HG03442 (cell line): ENCODE measurements around the gene CDR2.
"Not testable (repeated sequence)": the region's sequence is repeated elsewhere in the genome, so short reads cannot be mapped to it uniquely, and the experiment has no call there.

Source experiments
- ATAC-seq: cut with Tn5 transposase; IDR thresholded peaks from one replicate; pipeline ENCODE4 v1.9.1; 2021; ENCODE audit warnings: mild to moderate bottlenecking, moderate library complexity; ENCODE audit not compliant: unreplicated experiment

CDR2 gene

DNA sequence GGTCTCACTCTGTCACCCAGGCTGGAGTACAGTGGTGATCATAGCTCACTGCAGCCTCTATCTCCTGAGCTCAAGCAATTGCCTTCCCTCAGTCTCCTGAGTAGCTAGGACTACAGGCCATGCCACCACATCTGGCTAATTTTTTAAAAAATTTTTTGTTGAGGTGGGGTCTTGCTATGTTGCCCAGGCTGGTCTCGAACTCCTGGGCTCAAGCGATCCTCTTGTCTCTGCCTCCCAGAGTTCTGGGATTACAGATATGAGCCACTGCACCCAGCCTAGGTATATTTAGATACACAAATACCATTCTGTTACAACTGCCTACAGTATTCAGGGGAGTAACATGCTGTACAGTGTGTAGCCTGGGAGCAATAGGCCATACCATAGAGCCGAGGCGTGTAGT is 62.9 kb downstream of the CDR2 start:
- no peak for ATAC-seq

- ATAC-seq, result no peak
Observed at GRCh38 chr16:22308824-22309520, 65.4 kb downstream of the CDR2 start.

GRCh38 chr16:22307838-22308237 is 66.6 kb downstream of the CDR2 start:
- no peak for ATAC-seq

GRCh38 chr16:22306788-22307187 is 67.6 kb downstream of the CDR2 start:
- ATAC-seq, result no peak

DNA sequence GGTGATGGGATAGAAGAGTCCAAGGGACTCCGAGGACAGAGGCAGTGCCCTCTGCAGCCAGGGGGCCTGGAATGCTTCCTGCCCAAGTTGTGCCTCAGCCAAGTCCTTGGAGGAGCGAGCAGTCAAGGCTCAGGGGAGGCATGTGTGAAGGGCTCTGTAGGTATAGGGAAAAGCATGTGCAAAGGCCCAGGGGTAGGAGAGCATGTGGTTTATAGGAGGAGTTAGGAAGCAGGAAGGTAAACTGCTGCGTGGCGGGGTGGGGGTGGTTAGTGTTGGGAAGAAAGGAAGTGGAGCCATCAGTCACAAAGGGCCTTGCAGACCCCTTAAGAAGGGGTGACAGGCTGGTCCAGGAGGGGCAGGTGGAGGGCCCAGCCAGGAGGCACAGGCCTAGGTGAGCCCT is 70.0 kb downstream of the CDR2 start:
- ATAC-seq, result no peak

GRCh38 chr16:22302776-22303363 is 71.5 kb downstream of the CDR2 start:
- ATAC-seq, result no peak

DNA sequence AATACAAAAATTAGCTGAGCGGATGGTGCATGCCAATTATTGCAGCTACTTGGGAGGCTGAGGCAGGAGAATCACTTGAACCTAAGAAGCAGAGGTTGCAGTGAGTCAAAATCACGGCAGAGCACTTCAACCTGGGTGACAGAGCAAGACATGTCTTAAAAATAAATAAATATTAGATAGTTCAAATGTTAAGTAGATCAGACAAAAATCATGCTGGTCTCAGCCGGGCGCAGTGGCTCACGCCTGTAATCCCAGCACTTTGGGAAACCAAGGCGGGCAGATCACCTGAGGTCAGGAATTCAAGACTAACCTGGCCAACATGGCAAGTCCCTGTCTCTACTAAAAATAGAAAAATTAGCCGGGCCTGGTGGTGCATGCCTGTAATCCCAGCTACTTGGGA is 73.0 kb downstream of the CDR2 start:
- ATAC-seq, result not testable (repeated sequence)

GRCh38 chr16:22300427-22301071 is 73.9 kb downstream of the CDR2 start:
- no peak for ATAC-seq

DNA sequence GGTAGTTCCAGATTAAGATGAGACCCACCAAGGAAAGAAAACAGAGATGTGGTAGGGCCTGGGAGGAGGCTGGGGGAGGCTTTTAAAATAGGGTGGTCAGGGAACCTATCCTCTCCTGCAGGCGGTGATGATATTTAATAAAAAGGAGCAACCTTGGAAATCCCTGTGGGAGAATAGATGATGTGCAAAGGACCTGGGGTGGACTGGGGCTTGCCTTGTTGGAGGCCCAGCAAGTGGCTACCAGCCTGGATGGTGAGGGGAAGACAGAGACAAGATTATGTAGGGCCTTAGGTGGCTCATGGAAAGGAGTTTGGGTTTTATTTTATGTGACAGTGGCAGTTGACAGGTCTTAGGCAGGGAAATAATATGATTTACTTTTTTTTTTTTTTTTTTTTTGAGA is 75.4 kb downstream of the CDR2 start:
- no peak for ATAC-seq

GRCh38 chr16:22297871-22298733 is 76.3 kb downstream of the CDR2 start:
- peak; percentile 19 for ATAC-seq

DNA sequence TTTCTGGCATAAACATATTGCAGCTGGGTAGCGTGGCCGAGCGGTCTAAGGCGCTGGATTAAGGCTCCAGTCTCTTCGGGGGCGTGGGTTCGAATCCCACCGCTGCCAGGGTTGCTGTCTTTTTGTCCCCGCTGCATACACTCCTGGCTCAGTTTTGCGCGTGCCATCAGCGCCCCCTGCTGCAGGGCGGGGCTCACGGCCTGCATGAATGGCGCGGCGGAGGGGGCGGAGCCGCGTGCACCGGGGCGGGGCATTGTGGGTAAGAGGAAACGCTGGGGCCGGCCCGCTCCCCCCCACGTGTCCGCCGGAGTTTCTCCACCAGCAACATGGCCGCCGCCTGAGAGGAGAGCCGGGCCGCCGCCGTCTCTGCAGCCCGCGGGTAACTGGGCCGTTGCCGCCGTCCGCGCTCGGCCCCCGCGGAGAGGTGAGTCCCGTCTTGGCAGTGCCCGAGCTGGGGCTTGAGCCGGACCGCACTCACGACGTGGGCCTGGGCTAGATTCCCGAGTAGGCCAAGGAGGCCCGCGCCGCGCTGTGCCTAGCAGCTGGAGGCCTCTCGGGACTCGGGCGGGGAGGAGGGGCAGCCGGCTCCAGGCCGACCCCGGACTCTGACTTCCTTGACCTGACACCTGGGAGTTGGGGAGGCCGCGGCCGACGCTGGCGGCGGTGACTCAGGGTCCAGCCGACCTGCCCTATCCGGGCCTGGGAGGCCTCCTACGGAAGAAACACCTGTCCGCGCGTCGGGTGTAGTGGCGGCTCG is 77.1 kb downstream of the CDR2 start, which contains the start of gene POLR3E:
Gene POLR3E, plus strand, starts transcription at position 296 of the 757 bp plus-strand sequence. CDS start 5,560 bp downstream, outside the sequence.
- ATAC-seq, result peak; percentile 83

GRCh38 chr16:22296225-22297113 is 78.0 kb downstream of the CDR2 start:
- no peak for ATAC-seq
